ENCODE results near the gene WSCD2. TPM values are rescaled to one million over a fixed set of nuclear protein-coding genes. Genes with fewer than 3 reads are reported as not detected.

Gene WSCD2
- total RNA-seq (2014; rRNA removed; shearing (Covaris generic)): 0.06 and 0.63 TPM in 2 replicates

GRCh38 chr12:108129017-108129812 is at the start of gene WSCD2:
Gene WSCD2, plus strand, starts transcription at chr12:108129288. Its CDS starts 66,545 bp downstream, at chr12:108195833.
- peak; percentile 71 for DNase-seq (ENCODE audit: low read depth)

GRCh38 chr12:108079721-108080120 is 49.4 kb upstream of the WSCD2 start:
- no peak for DNase-seq (ENCODE audit: low read depth)

GRCh38 chr12:108080363-108080762 is 48.7 kb upstream of the WSCD2 start:
- DNase-seq (ENCODE audit: low read depth): peak; percentile 22

- DNase-seq (ENCODE audit: low read depth): no peak
Observed at GRCh38 chr12:108082485-108082884, 46.6 kb upstream of the WSCD2 start.

- no peak for DNase-seq (ENCODE audit: low read depth)
Observed at GRCh38 chr12:108087900-108088299, 41.2 kb upstream of the WSCD2 start.

- peak; percentile 41 for DNase-seq (ENCODE audit: low read depth)
Observed at GRCh38 chr12:108090107-108090899, 38.8 kb upstream of the WSCD2 start.

- DNase-seq (ENCODE audit: low read depth): no peak
Observed at GRCh38 chr12:108090932-108091678, 38.0 kb upstream of the WSCD2 start.

- DNase-seq (ENCODE audit: low read depth): no peak
Observed at GRCh38 chr12:108091679-108092051, 37.4 kb upstream of the WSCD2 start.

- no peak for DNase-seq (ENCODE audit: low read depth)
Observed at GRCh38 chr12:108093209-108093608, 35.9 kb upstream of the WSCD2 start.

GRCh38 chr12:108094056-108094649 is 34.9 kb upstream of the WSCD2 start:
- DNase-seq (ENCODE audit: low read depth): no peak

GRCh38 chr12:108097160-108097911 is 31.8 kb upstream of the WSCD2 start:
- no peak for DNase-seq (ENCODE audit: low read depth)

GRCh38 chr12:108098374-108098773 is 30.7 kb upstream of the WSCD2 start:
- no peak for DNase-seq (ENCODE audit: low read depth)

GRCh38 chr12:108099073-108099472 is 30.0 kb upstream of the WSCD2 start:
- DNase-seq (ENCODE audit: low read depth): no peak

- no peak for DNase-seq (ENCODE audit: low read depth)
Observed at GRCh38 chr12:108099778-108100489, 29.2 kb upstream of the WSCD2 start.

- DNase-seq (ENCODE audit: low read depth): no peak
Observed at GRCh38 chr12:108101605-108102175, 27.4 kb upstream of the WSCD2 start.

- peak; percentile 25 for DNase-seq (ENCODE audit: low read depth)
Observed at GRCh38 chr12:108102363-108102762, 26.7 kb upstream of the WSCD2 start.

- no peak for DNase-seq (ENCODE audit: low read depth)
Observed at GRCh38 chr12:108103087-108103486, 26.0 kb upstream of the WSCD2 start.

GRCh38 chr12:108103517-108103916 is 25.6 kb upstream of the WSCD2 start:
- no peak for DNase-seq (ENCODE audit: low read depth)

- no peak for DNase-seq (ENCODE audit: low read depth)
Observed at GRCh38 chr12:108104657-108105056, 24.4 kb upstream of the WSCD2 start.

- no peak for DNase-seq (ENCODE audit: low read depth)
Observed at GRCh38 chr12:108106599-108106998, 22.5 kb upstream of the WSCD2 start.

Data from Daoy (cell line).